ENCODE data around the gene GSG1.

DNA sequence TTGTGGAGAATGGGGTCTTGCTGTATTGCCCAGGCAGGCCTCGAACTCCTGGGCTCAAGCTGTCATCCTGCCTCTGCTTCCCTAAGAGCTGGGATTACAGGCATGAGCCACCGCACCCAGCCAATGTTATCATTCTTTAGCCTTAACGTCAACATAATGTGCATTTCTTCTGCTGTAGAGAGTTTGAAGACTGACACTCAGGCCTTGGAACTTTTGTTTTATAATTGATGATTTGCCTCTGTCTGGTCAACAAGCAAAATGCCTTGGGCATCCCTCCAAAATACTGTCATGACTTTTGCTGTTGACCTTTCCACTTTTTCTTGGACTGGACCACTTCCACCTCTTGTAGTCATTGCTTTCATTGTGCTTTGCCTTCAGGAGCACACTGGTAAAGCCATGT, 30.3 kb downstream of the GSG1 start:
- TF ChIP-seq TARDBP (IDR thresholded peaks at IDR 0.05): no peak
- no peak for TF ChIP-seq SP1 (IDR thresholded peaks at IDR 0.05)
- no peak for TF ChIP-seq ELF4 (IDR thresholded peaks at IDR 0.05)
- no peak for TF ChIP-seq ARNT (IDR thresholded peaks at IDR 0.05)
- no peak for TF ChIP-seq BHLHE40 (IDR thresholded peaks at IDR 0.05; ENCODE audit: borderline replicate concordance)
- TF ChIP-seq FOXM1 (IDR thresholded peaks at IDR 0.05; ENCODE audit: borderline replicate concordance): no peak
- no peak for TF ChIP-seq FOXA1 (IDR thresholded peaks at IDR 0.05)
- no peak for TF ChIP-seq L3MBTL2 (conservative IDR thresholded peaks at IDR 0.05)
- no peak for TF ChIP-seq HDGF (IDR thresholded peaks at IDR 0.05; ENCODE audit: borderline replicate concordance)
- TF ChIP-seq SUZ12 (IDR thresholded peaks at IDR 0.05): no peak
- TF ChIP-seq NFRKB (IDR thresholded peaks at IDR 0.05): no peak
- TF ChIP-seq ZNF384 (IDR thresholded peaks at IDR 0.05): no peak

Measured in HEK293T (cell line).